A549 (cell line): ENCODE measurements around the gene NPB.

Source experiments
- CHD2 ChIP-seq: fragments of 150-350 bp; IDR thresholded peaks from 2 replicates; pipeline ENCODE4 v1.6.1; 2014; ENCODE audit warnings: low read length; ENCODE audit not compliant: partially characterized antibody
- EP300 ChIP-seq, 2 experiments: fragments of >200 bp; sonication (Bioruptor Twin); formaldehyde crosslinking; IDR thresholded peaks; 2 replicates in 1 of 2; 3 replicates in 1 of 2; pipeline ENCODE4 v1.6.1; 2016 to 2017
- SMC3 ChIP-seq: fragments of >200 bp; sonication (Bioruptor Twin); formaldehyde crosslinking; IDR thresholded peaks from 3 replicates; pipeline ENCODE4 v1.6.1; 2018; ENCODE audit warnings: inconsistent platforms
- ZNF302 ChIP-seq: fragments of 250-450 bp; sonication (Bioruptor Pico); IDR thresholded peaks from 2 replicates; pipeline ENCODE4 v1.9.0; 2021; ENCODE audit warnings: inconsistent platforms, mild to moderate bottlenecking, moderate library complexity
- TF ChIP-seq, protein P1 (sequence below): fragments of 450-650 bp; IDR thresholded peaks from 2 replicates; pipeline ENCODE4 v1.6.1; 2014; ENCODE audit warnings: antibody characterized with exemption
- TF ChIP-seq, protein P2 (sequence below): fragments of >200 bp; sonication (Bioruptor Twin); formaldehyde crosslinking; IDR thresholded peaks from 3 replicates; pipeline ENCODE4 v1.5.1; 2016
- TF ChIP-seq, protein P3 (sequence below): IDR thresholded peaks from 2 replicates; pipeline ENCODE4 v1.6.1; 2012; ENCODE audit warnings: low read depth, borderline replicate concordance

- TF ChIP-seq, protein P1, sequence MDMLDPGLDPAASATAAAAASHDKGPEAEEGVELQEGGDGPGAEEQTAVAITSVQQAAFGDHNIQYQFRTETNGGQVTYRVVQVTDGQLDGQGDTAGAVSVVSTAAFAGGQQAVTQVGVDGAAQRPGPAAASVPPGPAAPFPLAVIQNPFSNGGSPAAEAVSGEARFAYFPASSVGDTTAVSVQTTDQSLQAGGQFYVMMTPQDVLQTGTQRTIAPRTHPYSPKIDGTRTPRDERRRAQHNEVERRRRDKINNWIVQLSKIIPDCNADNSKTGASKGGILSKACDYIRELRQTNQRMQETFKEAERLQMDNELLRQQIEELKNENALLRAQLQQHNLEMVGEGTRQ = no peak
- TF ChIP-seq, protein P2, sequence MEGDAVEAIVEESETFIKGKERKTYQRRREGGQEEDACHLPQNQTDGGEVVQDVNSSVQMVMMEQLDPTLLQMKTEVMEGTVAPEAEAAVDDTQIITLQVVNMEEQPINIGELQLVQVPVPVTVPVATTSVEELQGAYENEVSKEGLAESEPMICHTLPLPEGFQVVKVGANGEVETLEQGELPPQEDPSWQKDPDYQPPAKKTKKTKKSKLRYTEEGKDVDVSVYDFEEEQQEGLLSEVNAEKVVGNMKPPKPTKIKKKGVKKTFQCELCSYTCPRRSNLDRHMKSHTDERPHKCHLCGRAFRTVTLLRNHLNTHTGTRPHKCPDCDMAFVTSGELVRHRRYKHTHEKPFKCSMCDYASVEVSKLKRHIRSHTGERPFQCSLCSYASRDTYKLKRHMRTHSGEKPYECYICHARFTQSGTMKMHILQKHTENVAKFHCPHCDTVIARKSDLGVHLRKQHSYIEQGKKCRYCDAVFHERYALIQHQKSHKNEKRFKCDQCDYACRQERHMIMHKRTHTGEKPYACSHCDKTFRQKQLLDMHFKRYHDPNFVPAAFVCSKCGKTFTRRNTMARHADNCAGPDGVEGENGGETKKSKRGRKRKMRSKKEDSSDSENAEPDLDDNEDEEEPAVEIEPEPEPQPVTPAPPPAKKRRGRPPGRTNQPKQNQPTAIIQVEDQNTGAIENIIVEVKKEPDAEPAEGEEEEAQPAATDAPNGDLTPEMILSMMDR = no peak
- TF ChIP-seq, protein P3, sequence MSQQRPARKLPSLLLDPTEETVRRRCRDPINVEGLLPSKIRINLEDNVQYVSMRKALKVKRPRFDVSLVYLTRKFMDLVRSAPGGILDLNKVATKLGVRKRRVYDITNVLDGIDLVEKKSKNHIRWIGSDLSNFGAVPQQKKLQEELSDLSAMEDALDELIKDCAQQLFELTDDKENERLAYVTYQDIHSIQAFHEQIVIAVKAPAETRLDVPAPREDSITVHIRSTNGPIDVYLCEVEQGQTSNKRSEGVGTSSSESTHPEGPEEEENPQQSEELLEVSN = no peak
- TF ChIP-seq ZNF302 (CRISPR knock-in tag) (no peak), SMC3 (no peak), EP300 (IDR thresholded peaks at IDR 0.05) (no peak), CHD2 (no peak)
These were observed 33.0 kb downstream of the NPB start for GRCh38 chr17:81934850-81935708.
